Measurements from ENCODE around the gene CLEC16A. TPM values are rescaled to one million over a fixed set of nuclear protein-coding genes. Genes with fewer than 3 reads are reported as not detected.

CLEC16A gene
- total and polyA plus RNA-seq, 9 of the 15 experiments (the other 6 are each of a cell fraction or from before 2014, with no cell fraction given) = 1.00 to 22.3 (median 10.0) TPM

DNA sequence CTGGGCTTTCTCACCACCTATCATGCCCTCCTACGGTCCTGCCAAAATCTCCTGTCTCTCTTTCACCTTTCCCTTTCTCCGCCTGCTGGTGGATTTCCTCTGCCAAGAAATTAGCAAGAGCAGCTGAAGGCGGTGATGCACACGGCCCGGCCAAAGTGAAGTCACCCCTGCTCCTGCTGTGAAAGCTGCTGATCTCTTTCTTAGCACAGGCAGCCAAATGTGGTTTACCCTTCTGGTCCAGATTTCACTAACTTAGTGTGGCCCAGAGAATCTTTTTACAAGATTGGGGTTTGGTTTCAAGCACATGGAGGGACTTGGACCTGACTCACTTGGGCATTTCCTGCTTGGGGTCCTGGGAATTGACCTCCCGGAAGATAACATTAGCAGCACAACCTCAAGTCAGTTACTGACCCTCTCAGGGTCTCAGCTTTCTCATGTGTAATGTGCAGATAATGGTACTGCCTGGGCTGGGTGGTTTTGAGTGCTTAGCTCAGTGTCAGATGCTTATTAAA lies 155.9 kb downstream of the CLEC16A start (continued):
- TF ChIP-seq, protein P1, sequence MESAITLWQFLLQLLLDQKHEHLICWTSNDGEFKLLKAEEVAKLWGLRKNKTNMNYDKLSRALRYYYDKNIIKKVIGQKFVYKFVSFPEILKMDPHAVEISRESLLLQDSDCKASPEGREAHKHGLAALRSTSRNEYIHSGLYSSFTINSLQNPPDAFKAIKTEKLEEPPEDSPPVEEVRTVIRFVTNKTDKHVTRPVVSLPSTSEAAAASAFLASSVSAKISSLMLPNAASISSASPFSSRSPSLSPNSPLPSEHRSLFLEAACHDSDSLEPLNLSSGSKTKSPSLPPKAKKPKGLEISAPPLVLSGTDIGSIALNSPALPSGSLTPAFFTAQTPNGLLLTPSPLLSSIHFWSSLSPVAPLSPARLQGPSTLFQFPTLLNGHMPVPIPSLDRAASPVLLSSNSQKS (CRISPR knock-in tag; IDR thresholded peaks at IDR 0.05) = no peak
- TF ChIP-seq, protein P2, sequence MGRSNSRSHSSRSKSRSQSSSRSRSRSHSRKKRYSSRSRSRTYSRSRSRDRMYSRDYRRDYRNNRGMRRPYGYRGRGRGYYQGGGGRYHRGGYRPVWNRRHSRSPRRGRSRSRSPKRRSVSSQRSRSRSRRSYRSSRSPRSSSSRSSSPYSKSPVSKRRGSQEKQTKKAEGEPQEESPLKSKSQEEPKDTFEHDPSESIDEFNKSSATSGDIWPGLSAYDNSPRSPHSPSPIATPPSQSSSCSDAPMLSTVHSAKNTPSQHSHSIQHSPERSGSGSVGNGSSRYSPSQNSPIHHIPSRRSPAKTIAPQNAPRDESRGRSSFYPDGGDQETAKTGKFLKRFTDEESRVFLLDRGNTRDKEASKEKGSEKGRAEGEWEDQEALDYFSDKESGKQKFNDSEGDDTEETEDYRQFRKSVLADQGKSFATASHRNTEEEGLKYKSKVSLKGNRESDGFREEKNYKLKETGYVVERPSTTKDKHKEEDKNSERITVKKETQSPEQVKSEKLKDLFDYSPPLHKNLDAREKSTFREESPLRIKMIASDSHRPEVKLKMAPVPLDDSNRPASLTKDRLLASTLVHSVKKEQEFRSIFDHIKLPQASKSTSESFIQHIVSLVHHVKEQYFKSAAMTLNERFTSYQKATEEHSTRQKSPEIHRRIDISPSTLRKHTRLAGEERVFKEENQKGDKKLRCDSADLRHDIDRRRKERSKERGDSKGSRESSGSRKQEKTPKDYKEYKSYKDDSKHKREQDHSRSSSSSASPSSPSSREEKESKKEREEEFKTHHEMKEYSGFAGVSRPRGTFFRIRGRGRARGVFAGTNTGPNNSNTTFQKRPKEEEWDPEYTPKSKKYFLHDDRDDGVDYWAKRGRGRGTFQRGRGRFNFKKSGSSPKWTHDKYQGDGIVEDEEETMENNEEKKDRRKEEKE (IDR thresholded peaks at IDR 0.05; ENCODE audit: borderline replicate concordance in 1 of 2, control insufficient read depth in 1 of 2, low read depth in 2 of 2, low read length in 1 of 2) = peak in 1 of 2 experiments; percentile 54; a peak in 1 of 4 replicates
- TF ChIP-seq ZFP1 (CRISPR knock-in tag; IDR thresholded peaks at IDR 0.05) (no peak), ZKSCAN3 (CRISPR knock-in tag; IDR thresholded peaks at IDR 0.05) (no peak), MTA2 (IDR thresholded peaks at IDR 0.05; ENCODE audit: low read depth) (peak; percentile 61), TAF1 (IDR thresholded peaks at IDR 0.05; ENCODE audit: control insufficient read depth, extremely low read depth, insufficient read depth, low read length, severe bottlenecking) (no peak), ZFX (CRISPR knock-in tag; IDR thresholded peaks at IDR 0.05) (no peak), ZNF668 (CRISPR knock-in tag; IDR thresholded peaks at IDR 0.05) (no peak), NR2C2 (CRISPR knock-in tag; IDR thresholded peaks at IDR 0.05) (no peak), NR2C2 (tag; IDR thresholded peaks at IDR 0.05) (peak; percentile 78), DMBX1 (CRISPR knock-in tag; IDR thresholded peaks at IDR 0.05; ENCODE audit: borderline replicate concordance) (peak; percentile 86), FOXM1 (IDR thresholded peaks at IDR 0.05; ENCODE audit: low read depth) (no peak; the same call in 1 of the 2 replicates), FOXM1 (CRISPR knock-in tag; IDR thresholded peaks at IDR 0.05; ENCODE audit: low read depth) (no peak)
- TF ChIP-seq, protein P3, sequence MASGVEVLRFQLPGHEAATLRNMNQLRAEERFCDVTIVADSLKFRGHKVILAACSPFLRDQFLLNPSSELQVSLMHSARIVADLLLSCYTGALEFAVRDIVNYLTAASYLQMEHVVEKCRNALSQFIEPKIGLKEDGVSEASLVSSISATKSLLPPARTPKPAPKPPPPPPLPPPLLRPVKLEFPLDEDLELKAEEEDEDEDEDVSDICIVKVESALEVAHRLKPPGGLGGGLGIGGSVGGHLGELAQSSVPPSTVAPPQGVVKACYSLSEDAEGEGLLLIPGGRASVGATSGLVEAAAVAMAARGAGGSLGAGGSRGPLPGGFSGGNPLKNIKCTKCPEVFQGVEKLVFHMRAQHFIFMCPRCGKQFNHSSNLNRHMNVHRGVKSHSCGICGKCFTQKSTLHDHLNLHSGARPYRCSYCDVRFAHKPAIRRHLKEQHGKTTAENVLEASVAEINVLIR (CRISPR knock-in tag; IDR thresholded peaks at IDR 0.05) = no peak
- TF ChIP-seq, protein P4, sequence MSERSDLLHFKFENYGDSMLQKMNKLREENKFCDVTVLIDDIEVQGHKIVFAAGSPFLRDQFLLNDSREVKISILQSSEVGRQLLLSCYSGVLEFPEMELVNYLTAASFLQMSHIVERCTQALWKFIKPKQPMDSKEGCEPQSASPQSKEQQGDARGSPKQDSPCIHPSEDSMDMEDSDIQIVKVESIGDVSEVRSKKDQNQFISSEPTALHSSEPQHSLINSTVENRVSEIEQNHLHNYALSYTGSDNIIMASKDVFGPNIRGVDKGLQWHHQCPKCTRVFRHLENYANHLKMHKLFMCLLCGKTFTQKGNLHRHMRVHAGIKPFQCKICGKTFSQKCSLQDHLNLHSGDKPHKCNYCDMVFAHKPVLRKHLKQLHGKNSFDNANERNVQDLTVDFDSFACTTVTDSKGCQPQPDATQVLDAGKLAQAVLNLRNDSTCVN (CRISPR knock-in tag; IDR thresholded peaks at IDR 0.05) = no peak
- TF ChIP-seq, protein P5, sequence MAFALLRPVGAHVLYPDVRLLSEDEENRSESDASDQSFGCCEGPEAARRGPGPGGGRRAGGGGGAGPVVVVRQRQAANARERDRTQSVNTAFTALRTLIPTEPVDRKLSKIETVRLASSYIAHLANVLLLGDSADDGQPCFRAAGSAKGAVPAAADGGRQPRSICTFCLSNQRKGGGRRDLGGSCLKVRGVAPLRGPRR (CRISPR knock-in tag; IDR thresholded peaks at IDR 0.05) = no peak

Measured in K562 (cell line).